A673 (cell line): ENCODE data around the gene CACNA2D2. TPM values are rescaled to one million over a fixed set of nuclear protein-coding genes. Genes with fewer than 3 reads are reported as not detected.

Source experiments
- BruUV-seq: library from RNA; stranded (reverse); fragments of 400-500 nt; replicated peaks from 2 replicates; lab custom pipeline; 2021; lab: Mats Ljungman, UMichigan
- CTCF ChIA-PET: fragments of 300-600 bp; sonication (Branson Sonifier 250); formaldehyde crosslinking; loops from one replicate; lab custom pipeline; 2022; ENCODE audit warnings: antibody characterized with exemption; lab: Charles Lee
- POLR2A ChIA-PET: fragments of 300-600 bp; sonication (Branson Sonifier 250); formaldehyde crosslinking; loops from one replicate; lab custom pipeline; 2022; ENCODE audit warnings: antibody characterized with exemption; ENCODE audit not compliant: low non-redundant PET; lab: Charles Lee
- DNase-seq: peaks from one replicate; pipeline ENCODE4 v3.0.0-alpha.2; 2015; ENCODE audit warnings: low spot score
- H3K27ac ChIP-seq: fragments of 200-600 bp; sonication (generic); 2 replicates; pipeline ENCODE4 v1.5.1; 2016; ENCODE audit warnings: mixed run types, low read depth, mild to moderate bottlenecking, mixed read lengths, antibody characterized with exemption, low read length; ENCODE audit not compliant: poor library complexity, severe bottlenecking
- H3K27me3 ChIP-seq: fragments of 200-600 bp; sonication (generic); replicated peaks from 2 replicates; pipeline ENCODE4 v1.6.1; 2017; ENCODE audit warnings: mixed run types, low read depth, mild to moderate bottlenecking, mixed read lengths, antibody characterized with exemption, low read length; ENCODE audit not compliant: insufficient read depth, poor library complexity
- H3K36me3 ChIP-seq: fragments of 200-600 bp; sonication (generic); 2 replicates; pipeline ENCODE4 v1.6.1; 2016; ENCODE audit warnings: mixed run types, mild to moderate bottlenecking, mixed read lengths, antibody characterized with exemption, low read length; ENCODE audit not compliant: insufficient read depth, poor library complexity, severe bottlenecking
- H3K4me1 ChIP-seq: fragments of 200-600 bp; sonication (generic); 2 replicates; pipeline ENCODE4 v1.6.1; 2017; ENCODE audit warnings: mixed run types, mild to moderate bottlenecking, mixed read lengths, antibody characterized with exemption, low read length; ENCODE audit not compliant: insufficient read depth, poor library complexity, severe bottlenecking
- H3K4me3 ChIP-seq: fragments of 200-600 bp; sonication (generic); 2 replicates; pipeline ENCODE4 v1.5.1; 2016; ENCODE audit warnings: low read depth, mixed run types, mild to moderate bottlenecking, mixed read lengths, low read length; ENCODE audit not compliant: poor library complexity, severe bottlenecking
- H3K9me3 ChIP-seq: fragments of 200-600 bp; sonication (generic); 2 replicates; pipeline ENCODE4 v1.6.1; 2016; ENCODE audit warnings: mixed run types, low read depth, mild to moderate bottlenecking, mixed read lengths, antibody characterized with exemption, low read length; ENCODE audit not compliant: poor library complexity, severe bottlenecking
- CTCF ChIP-seq: fragments of 300-800, 200-600 bp; sonication (generic); conservative IDR thresholded peaks from 2 replicates; pipeline ENCODE4 v1.5.1; 2017; ENCODE audit warnings: low read depth, mild to moderate bottlenecking, antibody characterized with exemption, low read length, moderate library complexity, mixed read lengths
- EZH2 ChIP-seq: fragments of 200-600 bp; sonication (generic); IDR thresholded peaks from 2 replicates; pipeline ENCODE4 v1.6.1; 2017; ENCODE audit warnings: borderline replicate concordance, low read depth, mild to moderate bottlenecking, mixed read lengths, antibody characterized with exemption, low read length; ENCODE audit not compliant: poor library complexity, severe bottlenecking
- intact Hi-C: fragments of 100-400 bp; cut with micrococcal nuclease; formaldehyde crosslinking; loops from one replicate; pipeline ENCODE4 v1.10.0; 2022; ENCODE audit not compliant: unreplicated experiment
- total RNA-seq: library from RNA; stranded (reverse); gene quantifications from 2 replicates; pipeline ENCODE4 v1.2.3, GENCODE V29; 2021

The CACNA2D2 gene
- total RNA-seq, 1 experiment from 2014 or later: 0.17 TPM

- Histone ChIP-seq H3K9me3 (no peaks in the 10 kb centered on the region), H3K36me3 (no peaks in the 10 kb centered on the region), H3K27me3 (no peaks in the 10 kb centered on the region), H3K4me3 (no peak overlapping the region), H3K4me1 (no peaks in the 10 kb centered on the region), H3K27ac (no peak overlapping the region)
- BruUV-seq: no TSS peak
- no peak for DNase-seq
- ChIA-PET CTCF (no interaction called here), POLR2A (no interaction called here)
- TF ChIP-seq CTCF (no peak), EZH2 (no peak)
- intact Hi-C loops: loop anchor here (5.0 kb wide), 1 partner anchor 168 kb away; no protein-coding TSS in a partner anchor
Measured at GRCh38 chr3:50374363-50375257, 128.8 kb downstream of the CACNA2D2 start.

- Histone ChIP-seq H3K4me1 (no peaks in the 10 kb centered on the region), H3K36me3 (no peaks in the 10 kb centered on the region), H3K4me3 (no peak overlapping the region), H3K27ac (no peak overlapping the region), H3K27me3 (no peaks in the 10 kb centered on the region), H3K9me3 (no peaks in the 10 kb centered on the region)
- DNase-seq: no peak
- CTCF ChIA-PET: no interaction called here
- no TSS peak for BruUV-seq
- intact Hi-C loops: loop anchor here (5.0 kb wide), 1 partner anchor 169 kb away; no protein-coding TSS in a partner anchor
- TF ChIP-seq CTCF (no peak), EZH2 (no peak)
- POLR2A ChIA-PET: no interaction called here
Measured at GRCh38 chr3:50373146-50374051, 130.0 kb downstream of the CACNA2D2 start.

GRCh38 chr3:50372349-50372748 lies 131.1 kb downstream of the CACNA2D2 start:
- no peak overlapping the region for H3K4me3 ChIP-seq
- DNase-seq: peak; percentile 17
- H3K36me3 ChIP-seq: no peaks in the 10 kb centered on the region
- no peak for TF ChIP-seq EZH2
- TF ChIP-seq CTCF: no peak
- H3K27me3 ChIP-seq: no peaks in the 10 kb centered on the region
- BruUV-seq: no TSS peak
- H3K9me3 ChIP-seq: no peaks in the 10 kb centered on the region
- ChIA-PET POLR2A (no interaction called here), CTCF (no interaction called here)
- no peaks in the 10 kb centered on the region for H3K4me1 ChIP-seq
- intact Hi-C loops: loop anchor here (5.0 kb wide), 1 partner anchor 170 kb away; no protein-coding TSS in a partner anchor
- no peak overlapping the region for H3K27ac ChIP-seq
